HG02642 (cell line): ENCODE results near the gene RASA4.
A peak's percentile ranks its signal among the peaks of the same experiment; 100 is the strongest.
"Not testable (repeated sequence)": the region's sequence is repeated elsewhere in the genome, so short reads cannot be mapped to it uniquely, and the experiment has no call there.

Experiments used
- ATAC-seq: cut with Tn5 transposase; IDR thresholded peaks from one replicate; pipeline ENCODE4 v1.9.1; 2021; ENCODE audit warnings: mild to moderate bottlenecking; ENCODE audit not compliant: unreplicated experiment, poor library complexity

Gene RASA4

DNA sequence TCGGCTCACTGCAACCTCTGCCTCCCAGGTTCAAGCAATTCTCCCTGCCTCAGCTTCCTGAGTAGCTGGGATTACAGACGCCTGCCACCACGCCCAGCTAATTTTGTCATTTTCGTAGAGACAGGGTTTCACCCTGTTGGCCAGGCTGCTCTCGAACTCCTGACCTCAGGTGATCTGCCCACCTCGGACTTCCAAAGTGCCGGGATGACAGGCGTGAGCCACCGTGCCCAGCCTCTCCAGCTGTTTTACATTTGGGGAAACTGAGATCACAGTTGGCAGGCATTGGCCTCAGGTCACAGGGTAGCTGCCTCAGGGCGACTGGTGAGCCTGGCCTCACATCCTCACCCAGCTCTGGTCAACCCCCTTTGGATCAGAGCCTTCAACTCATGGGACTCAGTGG, 6.8 kb downstream of the RASA4 start:
- not testable (repeated sequence) for ATAC-seq

DNA sequence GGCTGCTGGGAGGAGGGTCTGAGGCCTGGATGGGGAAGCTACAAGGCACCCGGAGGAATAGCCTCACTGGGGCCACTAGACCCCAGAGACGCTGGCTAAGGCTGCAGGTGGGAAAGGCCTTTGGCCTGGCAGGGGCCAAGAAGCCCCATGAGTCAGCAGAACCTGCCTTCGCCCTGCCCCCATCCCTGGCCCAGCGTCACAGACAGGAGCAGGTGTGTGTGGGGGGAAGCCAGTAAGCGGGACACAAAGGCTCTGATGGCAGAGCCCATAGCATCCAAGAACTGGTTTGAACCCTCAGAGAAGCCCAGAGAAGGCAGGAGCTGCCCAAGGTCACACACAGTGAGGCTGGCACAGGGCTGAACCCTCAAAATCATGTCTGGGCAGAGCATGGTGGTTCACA, 9.7 kb downstream of the RASA4 start:
- not testable (repeated sequence) for ATAC-seq

DNA sequence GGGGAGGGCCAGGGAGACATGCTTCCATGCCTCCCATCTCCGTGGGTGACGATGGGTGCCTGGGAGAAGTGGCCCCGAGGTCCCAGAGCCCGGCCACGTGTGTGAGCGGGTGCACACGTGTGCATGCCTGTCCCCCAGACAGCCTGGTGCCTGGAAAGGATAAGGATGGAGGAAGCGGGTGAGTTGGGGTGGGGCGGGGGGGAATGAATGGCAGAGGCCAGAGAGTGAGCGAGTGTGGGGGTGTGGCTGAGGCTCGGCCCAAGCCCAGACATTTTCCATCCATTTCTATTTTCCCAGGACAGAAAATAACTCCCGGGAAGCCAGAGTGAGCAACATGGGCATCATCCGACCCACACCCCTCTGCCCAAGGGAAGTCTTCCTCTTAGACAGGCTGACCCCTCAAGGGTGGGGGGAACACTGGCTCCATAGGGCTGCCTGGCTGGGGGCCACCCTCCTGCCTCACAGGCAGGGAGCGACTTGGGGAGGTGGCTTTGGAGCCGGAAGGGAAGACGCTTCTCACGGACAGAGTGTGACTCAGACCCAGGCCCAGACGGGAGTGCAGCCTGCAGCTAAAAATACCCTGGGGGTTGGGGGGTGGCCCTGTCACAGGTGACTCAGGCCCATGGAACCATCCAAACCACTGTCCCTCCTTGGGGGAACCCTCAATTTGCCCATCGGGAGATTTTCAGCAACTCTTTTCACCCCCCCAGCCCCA, 12.0 kb downstream of the RASA4 start:
- not testable (repeated sequence) for ATAC-seq

DNA sequence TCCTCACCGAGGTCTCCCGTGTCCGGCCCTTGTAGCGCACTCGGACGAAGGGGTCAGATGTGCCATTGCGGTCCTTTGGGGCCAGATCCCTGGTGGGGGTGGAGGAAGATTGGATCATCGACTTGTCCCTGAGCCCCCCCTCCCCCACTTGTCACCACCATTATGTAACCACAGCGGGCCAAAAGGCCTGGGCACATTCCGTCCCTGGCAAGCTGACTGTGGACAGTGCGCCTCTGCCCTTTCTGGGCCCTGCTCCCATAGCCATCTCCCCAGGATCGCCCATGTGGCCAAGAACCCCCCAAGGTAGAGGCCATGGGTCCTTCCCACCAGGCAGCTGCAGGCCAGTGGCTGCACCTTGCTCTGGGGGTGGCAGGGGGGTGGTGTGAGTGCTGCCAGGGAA, 14.2 kb downstream of the RASA4 start:
- not testable (repeated sequence) for ATAC-seq

DNA sequence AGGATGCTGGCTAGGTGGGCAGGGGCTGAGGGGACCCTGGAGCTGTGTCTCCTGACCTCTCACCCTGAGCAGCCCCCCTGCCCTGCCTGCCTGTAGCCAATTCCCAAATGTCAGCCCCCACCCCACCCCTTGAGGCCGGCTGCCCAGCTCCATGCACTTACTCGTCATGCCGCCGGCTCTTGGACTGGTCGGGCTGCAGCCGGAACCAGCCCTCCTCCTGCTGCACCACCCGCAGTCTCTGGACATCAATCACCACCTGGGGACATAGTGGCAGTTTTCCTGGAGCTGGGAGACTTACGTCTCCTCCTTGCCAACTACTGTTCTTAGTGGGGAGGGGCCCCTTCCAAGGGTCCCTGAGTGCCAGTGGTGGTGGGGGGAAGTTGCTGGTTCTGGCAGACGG, 16.9 kb downstream of the RASA4 start:
- not testable (repeated sequence) for ATAC-seq

DNA sequence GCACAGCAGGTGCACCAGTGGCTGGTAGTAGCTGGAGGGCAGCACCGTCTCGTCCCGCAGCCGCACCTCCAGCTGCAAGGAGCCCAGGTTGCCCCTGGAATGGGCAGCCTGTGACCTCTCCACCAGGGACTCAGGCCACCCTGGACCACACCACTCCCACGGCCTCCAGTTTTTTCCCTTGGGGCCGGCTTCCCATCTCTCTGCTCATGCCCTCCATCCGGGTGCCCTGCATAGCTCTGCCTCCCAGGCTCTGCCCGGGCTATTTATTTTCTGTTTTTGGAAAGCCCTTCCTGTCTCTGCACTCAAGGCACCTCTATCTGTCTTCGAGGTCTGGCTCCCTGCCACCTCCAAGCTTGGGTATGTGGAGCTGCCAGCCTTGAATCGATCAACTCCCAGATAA, 20.5 kb downstream of the RASA4 start:
- not testable (repeated sequence) for ATAC-seq

DNA sequence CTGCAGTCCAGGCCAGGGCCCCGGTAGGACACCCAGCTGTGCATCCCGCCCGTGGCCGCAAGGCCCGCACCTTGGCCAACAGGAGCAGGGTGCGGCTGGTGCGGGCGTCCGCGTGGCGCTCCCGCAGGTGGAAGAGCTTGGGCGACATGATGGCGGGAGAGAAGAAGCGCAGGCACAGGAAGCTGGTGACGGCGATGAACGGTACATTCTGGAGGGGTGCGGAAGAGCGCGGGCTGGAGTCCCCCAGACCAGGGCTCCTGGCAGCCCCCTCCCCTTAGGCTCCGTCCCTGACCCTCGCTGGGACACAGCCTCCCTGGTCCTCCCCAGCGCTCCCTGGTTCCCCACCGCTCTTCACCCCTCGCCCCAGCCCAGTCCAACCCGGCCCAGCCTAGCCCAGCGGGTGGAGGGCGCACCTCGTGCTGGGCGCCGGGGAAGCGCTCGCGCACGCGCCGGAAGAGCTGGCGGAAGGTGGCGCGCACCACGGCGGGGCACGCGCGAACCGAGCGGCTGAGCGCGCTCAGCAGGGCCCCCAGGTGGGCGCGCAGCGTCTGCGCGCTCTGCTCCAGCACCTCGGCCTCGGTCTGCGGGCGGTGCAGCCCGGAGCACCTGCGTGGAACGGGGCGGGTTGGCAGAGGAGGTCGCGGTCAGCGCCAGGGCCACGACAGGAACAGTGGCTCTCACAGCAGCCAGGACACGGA, 22.8 kb downstream of the RASA4 start:
- peak; percentile 68 for ATAC-seq

DNA sequence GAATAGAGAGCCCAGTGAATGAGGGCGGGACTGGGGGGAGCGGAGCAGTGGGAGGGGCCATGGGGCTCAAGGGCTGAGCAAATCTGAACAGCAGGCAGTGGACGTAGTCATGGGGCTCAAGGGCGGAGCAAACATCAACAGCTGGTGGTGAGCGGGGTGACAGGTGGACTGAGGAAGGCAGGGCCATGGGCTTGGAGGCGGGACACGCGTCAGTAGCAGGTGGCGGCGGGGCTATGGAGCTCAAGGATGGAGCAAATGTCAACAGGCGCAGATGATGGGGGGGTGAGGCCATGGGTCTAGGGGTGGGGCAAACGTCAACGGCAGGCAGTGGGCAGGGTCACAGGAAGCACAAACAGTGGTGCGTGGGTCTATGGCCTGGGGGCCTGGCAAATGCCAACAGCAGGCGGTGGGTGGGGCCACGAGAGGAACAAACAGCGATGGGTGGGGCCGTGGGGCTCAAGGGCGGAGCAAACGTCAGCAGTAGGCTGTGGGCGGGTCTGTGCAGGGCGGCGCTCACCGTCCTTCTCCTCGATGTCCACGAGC, 24.0 kb downstream of the RASA4 start:
- peak; percentile 42 for ATAC-seq

DNA sequence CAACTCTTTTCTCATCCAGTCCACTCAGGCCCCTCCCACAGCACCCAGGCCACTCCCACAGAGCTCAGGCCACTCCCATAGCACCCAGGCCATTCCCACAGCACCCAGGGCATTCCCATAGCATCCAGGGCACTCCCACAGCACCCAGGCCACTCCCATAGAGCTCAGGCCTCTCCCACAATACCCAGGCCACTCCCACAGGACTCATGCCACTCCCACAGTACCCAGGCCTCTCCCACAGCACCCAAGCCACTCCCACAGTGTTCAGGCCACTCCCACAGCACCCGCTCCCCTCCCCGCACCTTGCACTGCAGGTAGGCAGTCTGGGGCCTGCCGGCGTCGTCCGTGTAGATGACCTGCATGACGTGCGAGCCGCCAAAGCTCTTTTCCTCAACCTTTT, 26.7 kb downstream of the RASA4 start:
- peak; percentile 58 for ATAC-seq

DNA sequence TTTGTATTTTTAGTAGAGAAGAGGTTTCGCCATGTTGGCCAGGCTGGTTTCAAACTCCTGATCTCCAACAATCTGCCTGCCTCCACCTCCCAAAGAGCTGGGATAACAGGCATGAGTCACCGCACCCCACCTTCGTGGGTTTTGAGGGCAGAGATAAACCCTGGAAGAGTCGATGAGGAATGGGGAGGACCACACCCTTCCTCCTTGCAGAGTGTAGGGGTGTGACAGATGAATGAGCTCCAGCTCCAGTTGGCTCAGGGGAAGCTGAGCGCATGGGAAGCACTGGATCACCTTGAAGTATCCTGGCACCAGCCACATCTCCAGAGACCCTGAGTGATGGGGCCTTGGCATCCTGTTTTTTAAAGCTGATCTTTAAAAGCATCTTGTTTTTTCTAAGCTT, 33.1 kb downstream of the RASA4 start:
- not testable (repeated sequence) for ATAC-seq

DNA sequence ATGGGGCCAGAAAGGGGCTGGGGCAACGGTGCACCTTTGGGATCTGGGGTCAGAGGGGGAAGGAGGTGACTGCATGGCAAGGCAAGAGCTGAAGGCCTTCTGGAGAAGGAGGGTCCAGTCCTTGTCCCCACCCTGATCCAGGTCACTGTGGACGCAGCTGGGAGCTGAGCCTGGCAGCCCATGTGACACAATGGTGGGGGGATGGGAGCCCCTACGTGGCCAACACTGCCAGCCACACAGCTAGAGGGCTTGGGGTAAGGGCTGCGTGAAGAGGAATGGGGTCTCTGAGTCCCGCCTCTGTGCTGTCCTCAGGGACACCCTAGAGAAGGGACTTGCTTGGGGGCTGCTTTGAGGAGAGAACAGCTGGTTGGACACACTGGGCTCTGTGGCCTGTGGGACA, 34.8 kb downstream of the RASA4 start:
- ATAC-seq: not testable (repeated sequence)

DNA sequence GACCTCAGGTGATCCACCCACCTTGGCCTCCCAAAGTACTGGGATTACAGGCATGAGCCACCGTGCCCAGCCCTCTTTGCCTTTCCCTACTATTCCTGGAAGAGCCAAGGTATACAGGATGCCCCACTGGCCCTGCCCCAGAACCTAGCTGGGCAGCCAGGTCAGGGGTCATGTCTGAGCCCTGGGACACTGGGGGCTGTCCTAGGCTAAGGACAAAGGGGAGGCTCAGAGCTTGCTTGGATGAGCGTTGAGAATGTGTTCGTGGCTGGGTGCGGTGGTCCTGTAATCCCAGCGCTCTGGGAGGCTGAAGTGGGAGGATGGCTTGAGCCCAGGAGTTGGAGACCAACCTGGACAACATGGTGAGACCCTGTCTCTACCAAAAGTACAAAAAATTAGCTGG, 38.1 kb downstream of the RASA4 start:
- not testable (repeated sequence) for ATAC-seq

DNA sequence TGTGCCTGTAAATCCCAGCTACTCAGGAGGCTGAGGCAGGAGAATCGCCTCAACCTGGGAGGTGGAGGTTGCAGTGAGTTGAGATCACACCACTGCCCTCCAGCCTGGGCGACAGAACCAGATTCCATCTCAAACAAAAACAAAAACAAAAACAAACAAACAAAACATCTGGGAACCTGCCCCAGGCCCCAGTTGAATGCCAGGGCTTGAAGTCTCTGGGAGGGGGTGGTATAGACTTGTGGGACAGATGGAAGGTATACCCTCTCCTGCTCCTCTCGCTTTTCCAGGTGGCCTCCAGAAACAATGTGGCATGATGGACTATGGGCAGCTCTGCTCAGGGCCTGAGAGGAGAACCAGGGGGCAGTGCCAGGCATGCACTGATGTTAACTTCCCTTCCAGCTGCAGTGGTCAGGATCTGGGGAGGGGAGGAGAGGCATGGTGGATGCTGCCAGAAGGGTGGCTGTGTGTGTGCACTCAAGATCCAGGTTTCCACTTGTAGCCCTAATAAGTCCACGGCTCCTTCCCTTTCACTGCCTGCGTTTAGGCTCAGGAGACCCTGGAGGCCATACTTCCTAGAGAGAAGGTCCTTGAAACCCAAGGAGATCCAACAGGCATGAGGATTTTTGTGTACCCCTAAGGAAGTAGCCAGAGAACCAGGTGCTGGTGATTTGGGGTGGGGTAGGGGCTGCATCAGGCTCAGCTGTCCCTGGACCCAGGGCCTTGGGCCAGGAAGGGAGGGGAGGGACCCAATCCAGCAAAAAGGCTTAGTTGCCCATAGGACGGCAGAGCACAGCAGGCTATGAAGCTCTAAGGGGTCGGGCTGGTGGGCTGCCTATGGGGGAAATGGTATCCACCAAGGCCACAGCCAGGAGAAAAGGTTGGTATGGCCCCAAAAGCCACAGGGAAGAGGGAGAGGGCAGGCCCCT, 39.0 kb downstream of the RASA4 start:
- ATAC-seq: not testable (repeated sequence)

DNA sequence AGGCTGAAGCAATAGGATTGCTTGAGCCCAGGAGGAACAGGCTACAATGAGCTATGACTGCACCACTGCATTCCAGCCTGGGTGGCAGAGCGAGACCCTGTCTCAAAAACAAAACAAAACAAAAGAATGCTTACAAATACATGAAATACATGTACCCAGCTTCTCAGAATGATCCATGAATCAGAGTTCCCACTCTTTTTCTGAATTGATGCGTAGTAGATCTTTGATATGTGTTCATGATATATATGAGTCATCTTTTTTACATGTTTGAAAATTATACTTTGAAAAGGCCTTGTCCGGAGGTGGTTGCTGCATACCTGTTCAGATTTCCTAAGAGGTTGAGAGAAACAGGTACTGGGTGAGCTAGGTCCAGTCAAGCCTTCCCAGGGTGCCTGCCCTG, 40.2 kb downstream of the RASA4 start:
- not testable (repeated sequence) for ATAC-seq

DNA sequence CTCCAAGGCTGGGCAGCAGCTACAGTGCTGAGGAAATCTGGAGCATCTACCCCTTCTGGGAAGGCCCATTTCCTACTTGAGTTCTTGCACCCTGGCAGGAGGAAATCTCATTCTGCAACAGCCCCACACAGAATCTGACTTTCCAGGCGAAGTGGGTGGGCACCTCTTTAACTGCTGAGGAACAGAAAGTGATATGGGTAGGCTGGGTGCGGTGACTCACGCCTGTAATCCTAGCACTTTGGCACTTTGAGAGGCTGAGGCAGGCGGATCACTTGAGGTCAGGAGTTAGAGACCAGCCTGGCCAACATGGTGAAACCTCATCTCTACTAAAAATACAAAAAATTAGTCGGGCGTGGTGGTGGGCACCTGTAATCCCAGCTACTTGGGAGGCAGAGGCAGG, 41.9 kb downstream of the RASA4 start:
- ATAC-seq: not testable (repeated sequence)

DNA sequence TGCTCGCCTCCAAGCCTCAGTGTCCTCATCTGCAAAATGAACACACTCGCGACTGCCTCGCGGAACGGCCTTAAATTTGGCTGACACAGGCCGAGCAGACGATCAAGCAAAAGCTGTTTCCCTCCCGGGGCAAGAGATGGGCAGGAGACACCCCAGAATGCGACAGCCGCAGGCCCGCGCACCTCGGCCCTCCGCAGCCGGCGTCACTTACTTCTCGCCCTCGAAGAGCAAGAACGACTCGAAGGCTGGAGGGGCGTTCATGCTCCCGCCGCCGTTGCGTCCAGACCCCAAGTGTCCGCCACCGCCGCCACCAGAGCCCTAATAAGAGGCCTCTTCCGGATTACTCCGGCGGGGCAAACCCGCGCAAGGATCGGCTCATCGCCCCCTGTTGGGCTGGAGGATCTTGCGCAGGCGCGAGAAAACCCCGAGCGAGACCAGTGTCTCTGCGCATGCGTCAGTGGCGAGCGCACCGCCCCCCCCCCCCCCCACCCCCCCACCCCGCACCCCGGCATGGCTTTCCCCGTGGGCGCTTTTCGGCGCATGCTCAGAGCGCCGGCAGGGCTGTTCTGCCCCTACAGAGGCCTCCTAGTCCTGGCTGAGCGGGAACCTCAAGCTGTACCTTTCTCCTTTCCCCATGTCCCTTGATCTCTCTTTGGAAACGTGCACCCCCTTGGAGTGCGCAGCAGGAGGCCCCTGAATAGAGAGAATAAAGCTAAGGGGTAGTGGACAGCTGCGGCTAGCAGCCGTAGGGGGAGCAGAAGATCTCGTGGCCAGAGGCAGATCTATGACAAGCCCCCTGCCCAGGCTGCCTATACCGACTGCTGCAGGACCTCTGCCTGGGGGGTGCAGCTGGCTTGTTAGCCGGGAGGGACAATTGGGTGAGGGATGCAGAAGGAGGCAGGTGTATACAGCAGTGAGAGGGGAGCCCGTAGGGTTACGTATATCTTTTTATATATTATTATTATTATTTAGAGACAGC, 44.0 kb downstream of the RASA4 start, which contains the start of gene POLR2J3:
POLR2J3 (minus strand) TSS at position 323 of the 979 bp plus-strand sequence; CDS start at position 261, 62 bp downstream.
- peak; percentile 98 for ATAC-seq

DNA sequence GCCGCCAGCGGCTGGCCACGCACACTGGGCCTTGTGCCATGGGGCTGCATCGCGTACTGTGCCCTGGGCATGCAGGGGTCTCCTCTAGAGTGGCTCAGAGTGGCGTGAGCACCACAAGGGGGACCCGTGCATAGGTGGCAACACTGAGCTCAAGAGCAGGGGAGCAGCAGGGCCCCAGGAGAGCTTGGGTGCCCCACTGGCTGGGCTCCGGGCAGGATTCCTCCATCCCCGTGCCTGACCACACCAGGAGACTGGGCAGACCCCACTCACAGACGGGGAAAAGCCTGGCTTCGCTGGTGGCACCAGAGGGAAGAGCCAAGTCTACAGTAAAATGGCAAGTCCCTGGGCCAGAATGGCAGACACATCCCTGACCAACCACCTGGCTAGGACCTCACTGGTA, 47.9 kb downstream of the RASA4 start:
- ATAC-seq: not testable (repeated sequence)

DNA sequence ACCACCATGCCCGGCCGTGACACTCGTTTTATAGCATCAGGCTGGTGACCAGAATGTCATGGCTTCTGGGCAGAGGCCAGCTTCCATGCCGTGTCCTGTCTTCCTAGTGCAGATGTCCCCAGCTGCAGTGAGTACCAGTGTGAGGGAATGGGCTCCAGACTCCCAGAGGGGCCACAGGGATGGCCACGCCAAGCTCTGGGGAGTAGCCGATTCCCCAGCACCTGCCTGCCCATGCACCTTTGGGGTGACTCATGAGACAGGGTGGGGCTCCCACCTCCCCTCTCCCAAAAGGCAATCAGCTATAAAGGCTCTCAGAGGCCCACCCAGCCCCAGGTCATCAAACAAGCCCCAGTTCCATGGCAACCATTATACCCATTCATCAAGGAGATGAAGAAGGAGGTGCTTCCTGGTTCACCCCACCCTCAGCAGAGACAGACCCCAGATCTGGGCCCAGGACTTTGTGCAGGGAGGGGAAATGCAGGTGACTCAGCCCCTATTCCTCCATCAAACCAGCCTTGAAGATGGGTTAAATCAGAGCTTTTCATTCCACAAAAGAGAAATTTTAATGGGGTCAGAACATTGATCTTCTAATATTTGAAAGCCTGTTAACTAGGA, 65.6 kb downstream of the RASA4 start, which contains the start of gene SPDYE2:
SPDYE2 (plus strand) TSS at position 419 of the 615 bp plus-strand sequence. CDS start 2,030 bp downstream, outside the sequence.
- ATAC-seq: not testable (repeated sequence)

DNA sequence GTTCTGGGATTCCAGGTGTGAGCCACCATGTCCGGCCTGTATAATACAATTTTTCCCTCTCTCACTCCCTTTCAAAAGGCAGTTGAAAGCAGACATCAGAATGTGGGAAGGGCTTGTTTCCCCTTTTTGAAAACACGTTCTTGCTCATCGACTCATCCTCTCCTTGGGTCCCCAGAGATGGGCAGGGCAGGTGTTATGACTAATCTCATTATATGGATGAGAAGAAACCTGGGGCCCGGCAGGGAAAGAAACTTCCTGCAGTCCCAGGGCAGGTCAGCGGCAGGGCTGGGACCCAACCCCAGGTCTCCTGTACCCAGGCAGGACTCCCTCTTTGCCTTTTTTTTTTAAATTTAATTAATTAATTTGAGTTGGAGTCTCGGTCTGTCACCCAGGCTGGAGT, 70.2 kb downstream of the RASA4 start:
- ATAC-seq: peak; percentile 66
